Measurements from ENCODE around the gene PKP4.
A peak's percentile ranks its signal among the peaks of the same experiment; 100 is the strongest.
"Not testable (repeated sequence)": the region's sequence is repeated elsewhere in the genome, so short reads cannot be mapped to it uniquely, and the experiment has no call there.

PKP4 gene
- total RNA-seq, result 30.3 to 35.0 (median 31.8) reads per million in 3 donors

GRCh38 chr2:158456309-158457066 lies at the start of gene PKP4, which contains the start of gene CCDC148:
TSS of gene PKP4 (plus strand) at chr2:158456952. CDS start at chr2:158533185, 76,233 bp downstream.
TSS of gene CCDC148 (minus strand) at chr2:158456753. CDS start at chr2:158456439, 314 bp downstream.
- peak within 1 kb of the TSS; percentile 96 for H3K4me3 ChIP-seq (ENCODE audit: insufficient read depth, low read depth, low read length, poor library complexity, severe bottlenecking)

GRCh38 chr2:158407031-158407430 lies 49.7 kb upstream of the PKP4 start:
- Histone ChIP-seq H3K36me3 (ENCODE audit: control insufficient read depth, insufficient read depth, low read length) (no peaks in the 10 kb centered on the region), H3K27me3 (replicated peaks; ENCODE audit: control insufficient read depth, insufficient read depth, low read length, poor library complexity, severe bottlenecking) (no peaks in the 10 kb centered on the region), H3K27ac (ENCODE audit: insufficient read depth, low read length, poor library complexity, severe bottlenecking) (no peak overlapping the region), H3K4me1 (ENCODE audit: control insufficient read depth, insufficient read depth, low read length, poor library complexity, severe bottlenecking) (no peaks in the 10 kb centered on the region), H3K9me3 (ENCODE audit: control insufficient read depth, low read length) (no peaks in the 10 kb centered on the region), H3K4me3 (ENCODE audit: insufficient read depth, low read depth, low read length, poor library complexity, severe bottlenecking) (no peak overlapping the region)
- no peak for DNase-seq

More at GRCh38 chr2:158456309-158457066, at the start of gene PKP4, which contains the start of gene CCDC148:
- Histone ChIP-seq H3K27me3 (replicated peaks; ENCODE audit: control insufficient read depth, insufficient read depth, low read length, poor library complexity, severe bottlenecking) (no peaks in the 10 kb centered on the region), H3K9me3 (ENCODE audit: control insufficient read depth, low read length) (no peaks in the 10 kb centered on the region), H3K27ac (ENCODE audit: insufficient read depth, low read length, poor library complexity, severe bottlenecking) (peak within 1 kb of the TSS; percentile 77), H3K4me1 (ENCODE audit: control insufficient read depth, insufficient read depth, low read length, poor library complexity, severe bottlenecking) (peaks cover 15% of the 10 kb centered on the region), H3K36me3 (ENCODE audit: control insufficient read depth, insufficient read depth, low read length) (no peaks in the 10 kb centered on the region)
- DNase-seq, result peak; percentile 89 to 91 (median 90)

GRCh38 chr2:158410132-158410531 lies 46.6 kb upstream of the PKP4 start:
- H3K4me3 ChIP-seq (ENCODE audit: insufficient read depth, low read depth, low read length, poor library complexity, severe bottlenecking), result no peak overlapping the region
- no peak overlapping the region for H3K27ac ChIP-seq (ENCODE audit: insufficient read depth, low read length, poor library complexity, severe bottlenecking)
- no peaks in the 10 kb centered on the region for H3K36me3 ChIP-seq (ENCODE audit: control insufficient read depth, insufficient read depth, low read length)
- H3K27me3 ChIP-seq (replicated peaks; ENCODE audit: control insufficient read depth, insufficient read depth, low read length, poor library complexity, severe bottlenecking), result no peaks in the 10 kb centered on the region
- H3K9me3 ChIP-seq (ENCODE audit: control insufficient read depth, low read length), result no peaks in the 10 kb centered on the region
- no peaks in the 10 kb centered on the region for H3K4me1 ChIP-seq (ENCODE audit: control insufficient read depth, insufficient read depth, low read length, poor library complexity, severe bottlenecking)
- DNase-seq, result no peak

GRCh38 chr2:158411748-158412147 lies 45.0 kb upstream of the PKP4 start:
- Histone ChIP-seq H3K4me1 (ENCODE audit: control insufficient read depth, insufficient read depth, low read length, poor library complexity, severe bottlenecking) (no peaks in the 10 kb centered on the region), H3K9me3 (ENCODE audit: control insufficient read depth, low read length) (no peaks in the 10 kb centered on the region), H3K27ac (ENCODE audit: insufficient read depth, low read length, poor library complexity, severe bottlenecking) (no peak overlapping the region), H3K27me3 (replicated peaks; ENCODE audit: control insufficient read depth, insufficient read depth, low read length, poor library complexity, severe bottlenecking) (no peaks in the 10 kb centered on the region), H3K36me3 (ENCODE audit: control insufficient read depth, insufficient read depth, low read length) (no peaks in the 10 kb centered on the region), H3K4me3 (ENCODE audit: insufficient read depth, low read depth, low read length, poor library complexity, severe bottlenecking) (no peak overlapping the region)
- DNase-seq, result no peak

- H3K4me3 ChIP-seq (ENCODE audit: insufficient read depth, low read depth, low read length, poor library complexity, severe bottlenecking), result no peak overlapping the region
- H3K27ac ChIP-seq (ENCODE audit: insufficient read depth, low read length, poor library complexity, severe bottlenecking), result no peak overlapping the region
- no peak for DNase-seq
- H3K27me3 ChIP-seq (replicated peaks; ENCODE audit: control insufficient read depth, insufficient read depth, low read length, poor library complexity, severe bottlenecking), result no peaks in the 10 kb centered on the region
- no peaks in the 10 kb centered on the region for H3K36me3 ChIP-seq (ENCODE audit: control insufficient read depth, insufficient read depth, low read length)
- no peaks in the 10 kb centered on the region for H3K4me1 ChIP-seq (ENCODE audit: control insufficient read depth, insufficient read depth, low read length, poor library complexity, severe bottlenecking)
- no peaks in the 10 kb centered on the region for H3K9me3 ChIP-seq (ENCODE audit: control insufficient read depth, low read length)
Observed at GRCh38 chr2:158412206-158412605, 44.5 kb upstream of the PKP4 start.

GRCh38 chr2:158413581-158413980 lies 43.2 kb upstream of the PKP4 start:
- DNase-seq, result no peak
- Histone ChIP-seq H3K9me3 (ENCODE audit: control insufficient read depth, low read length) (no peaks in the 10 kb centered on the region), H3K27me3 (replicated peaks; ENCODE audit: control insufficient read depth, insufficient read depth, low read length, poor library complexity, severe bottlenecking) (no peaks in the 10 kb centered on the region), H3K36me3 (ENCODE audit: control insufficient read depth, insufficient read depth, low read length) (no peaks in the 10 kb centered on the region), H3K4me3 (ENCODE audit: insufficient read depth, low read depth, low read length, poor library complexity, severe bottlenecking) (no peak overlapping the region), H3K4me1 (ENCODE audit: control insufficient read depth, insufficient read depth, low read length, poor library complexity, severe bottlenecking) (no peaks in the 10 kb centered on the region), H3K27ac (ENCODE audit: insufficient read depth, low read length, poor library complexity, severe bottlenecking) (no peak overlapping the region)

- Histone ChIP-seq H3K27ac (ENCODE audit: insufficient read depth, low read length, poor library complexity, severe bottlenecking) (no peak overlapping the region), H3K4me1 (ENCODE audit: control insufficient read depth, insufficient read depth, low read length, poor library complexity, severe bottlenecking) (no peaks in the 10 kb centered on the region), H3K9me3 (ENCODE audit: control insufficient read depth, low read length) (no peaks in the 10 kb centered on the region), H3K27me3 (replicated peaks; ENCODE audit: control insufficient read depth, insufficient read depth, low read length, poor library complexity, severe bottlenecking) (no peaks in the 10 kb centered on the region), H3K4me3 (ENCODE audit: insufficient read depth, low read depth, low read length, poor library complexity, severe bottlenecking) (no peak overlapping the region), H3K36me3 (ENCODE audit: control insufficient read depth, insufficient read depth, low read length) (no peaks in the 10 kb centered on the region)
- no peak for DNase-seq
Observed at GRCh38 chr2:158414538-158414937, 42.2 kb upstream of the PKP4 start.

- Histone ChIP-seq H3K9me3 (ENCODE audit: control insufficient read depth, low read length) (no peaks in the 10 kb centered on the region), H3K4me3 (ENCODE audit: insufficient read depth, low read depth, low read length, poor library complexity, severe bottlenecking) (no peak overlapping the region), H3K27ac (ENCODE audit: insufficient read depth, low read length, poor library complexity, severe bottlenecking) (no peak overlapping the region), H3K36me3 (ENCODE audit: control insufficient read depth, insufficient read depth, low read length) (no peaks in the 10 kb centered on the region), H3K27me3 (replicated peaks; ENCODE audit: control insufficient read depth, insufficient read depth, low read length, poor library complexity, severe bottlenecking) (no peaks in the 10 kb centered on the region), H3K4me1 (ENCODE audit: control insufficient read depth, insufficient read depth, low read length, poor library complexity, severe bottlenecking) (no peaks in the 10 kb centered on the region)
- DNase-seq, result no peak
Observed at GRCh38 chr2:158432117-158432516, 24.6 kb upstream of the PKP4 start.

- DNase-seq, result not testable (repeated sequence)
Observed at GRCh38 chr2:158433716-158434115, 23.0 kb upstream of the PKP4 start.

GRCh38 chr2:158439062-158439461 lies 17.7 kb upstream of the PKP4 start:
- H3K36me3 ChIP-seq (ENCODE audit: control insufficient read depth, insufficient read depth, low read length); H3K27me3 ChIP-seq (replicated peaks; ENCODE audit: control insufficient read depth, insufficient read depth, low read length, poor library complexity, severe bottlenecking); H3K4me3 ChIP-seq (ENCODE audit: insufficient read depth, low read depth, low read length, poor library complexity, severe bottlenecking); H3K4me1 ChIP-seq (ENCODE audit: control insufficient read depth, insufficient read depth, low read length, poor library complexity, severe bottlenecking); H3K27ac ChIP-seq (ENCODE audit: insufficient read depth, low read length, poor library complexity, severe bottlenecking); DNase-seq; H3K9me3 ChIP-seq (ENCODE audit: control insufficient read depth, low read length): not testable (repeated sequence)

More at GRCh38 chr2:158433716-158434115, 23.0 kb upstream of the PKP4 start:
- H3K9me3 ChIP-seq (ENCODE audit: control insufficient read depth, low read length); H3K4me3 ChIP-seq (ENCODE audit: insufficient read depth, low read depth, low read length, poor library complexity, severe bottlenecking); H3K36me3 ChIP-seq (ENCODE audit: control insufficient read depth, insufficient read depth, low read length); H3K4me1 ChIP-seq (ENCODE audit: control insufficient read depth, insufficient read depth, low read length, poor library complexity, severe bottlenecking); H3K27ac ChIP-seq (ENCODE audit: insufficient read depth, low read length, poor library complexity, severe bottlenecking); H3K27me3 ChIP-seq (replicated peaks; ENCODE audit: control insufficient read depth, insufficient read depth, low read length, poor library complexity, severe bottlenecking): not testable (repeated sequence)

All from effector memory CD4-positive, alpha-beta T cell (primary cell).